ENCODE results near the gene MKLN1. TPM values are rescaled to one million over a fixed set of nuclear protein-coding genes. Genes with fewer than 3 reads are reported as not detected.

MKLN1 gene
- total RNA-seq, 4 donors from 2014 or later, result 93.1 to 175 (median 102) TPM

- H3K27ac ChIP-seq, result no peak overlapping the region
- H3K27me3 ChIP-seq, result no peaks in the 10 kb centered on the region
- TF ChIP-seq POLR2A (IDR thresholded peaks at IDR 0.05) (no peak), CTCF (IDR thresholded peaks at IDR 0.05) (no peak)
- no peaks in the 10 kb centered on the region for H3K36me3 ChIP-seq
- 94 to 98% methylated on average over 2 of the region's 2 CpGs for WGBS, 2 donors
- no peak for DNase-seq
- peaks cover 10 to 12% of the 10 kb centered on the region in 2 donors for H3K4me1 ChIP-seq
- no peak overlapping the region for H3K4me3 ChIP-seq (replicated peaks in 1 of 3)
- H3K9me3 ChIP-seq, result no peaks in the 10 kb centered on the region
- intact Hi-C loops (cut with DNase I), result no loop called here
Measured at GRCh38 chr7:131371411-131371810, 43.7 kb downstream of the MKLN1 start.

- WGBS, 2 donors, result 90 to 96% methylated on average over 1 of the region's 1 CpG
- no peak overlapping the region for H3K27ac ChIP-seq
- no peak for DNase-seq
- intact Hi-C loops (cut with DNase I), result no loop called here
- H3K27me3 ChIP-seq, result no peaks in the 10 kb centered on the region
- H3K9me3 ChIP-seq, result no peaks in the 10 kb centered on the region
- H3K4me3 ChIP-seq (replicated peaks in 1 of 3), result no peak overlapping the region
- H3K36me3 ChIP-seq, result no peaks in the 10 kb centered on the region
- TF ChIP-seq POLR2A (IDR thresholded peaks at IDR 0.05) (no peak), CTCF (IDR thresholded peaks at IDR 0.05) (no peak)
- H3K4me1 ChIP-seq, result peaks cover 6 to 8% of the 10 kb centered on the region in 2 donors
Measured at GRCh38 chr7:131372554-131372953, 44.9 kb downstream of the MKLN1 start.

GRCh38 chr7:131374821-131375220 is 47.1 kb downstream of the MKLN1 start:
- H3K9me3 ChIP-seq, result no peaks in the 10 kb centered on the region
- 89 to 90% methylated on average over 1 of the region's 1 CpG for WGBS, 2 donors
- peaks cover 6 to 8% of the 10 kb centered on the region in 2 donors for H3K4me1 ChIP-seq

GRCh38 chr7:131381069-131381838 is 53.6 kb downstream of the MKLN1 start:
- 98 to 99% methylated on average over 1 of the region's 1 CpG for WGBS, 2 donors
- intact Hi-C loops (cut with DNase I), result no loop called here
- Histone ChIP-seq H3K27me3 (no peaks in the 10 kb centered on the region), H3K9me3 (no peaks in the 10 kb centered on the region), H3K27ac (no peak overlapping the region), H3K4me3 (replicated peaks in 1 of 3) (no peak overlapping the region), H3K36me3 (no peaks in the 10 kb centered on the region), H3K4me1 (no peaks in the 10 kb centered on the region)
- TF ChIP-seq POLR2A (IDR thresholded peaks at IDR 0.05), result no peak
- no peak for DNase-seq

More at GRCh38 chr7:131374821-131375220, 47.1 kb downstream of the MKLN1 start:
- TF ChIP-seq POLR2A (IDR thresholded peaks at IDR 0.05), result no peak
- no peak for TF ChIP-seq CTCF (IDR thresholded peaks at IDR 0.05)
- no peaks in the 10 kb centered on the region for H3K27me3 ChIP-seq
- H3K27ac ChIP-seq, result no peak overlapping the region
- H3K36me3 ChIP-seq, result no peaks in the 10 kb centered on the region
- intact Hi-C loops (cut with DNase I), result no loop called here
- DNase-seq, result no peak
- H3K4me3 ChIP-seq (replicated peaks in 1 of 3), result no peak overlapping the region

- H3K27me3 ChIP-seq, result no peaks in the 10 kb centered on the region
- no peak overlapping the region for H3K4me3 ChIP-seq (replicated peaks in 1 of 3)
- H3K27ac ChIP-seq, result no peak overlapping the region
- no peak for DNase-seq
- no peaks in the 10 kb centered on the region for H3K36me3 ChIP-seq
- H3K4me1 ChIP-seq, result no peaks in the 10 kb centered on the region
- WGBS, 2 donors, result 98 to 99% methylated on average over 2 of the region's 2 CpGs
- no peaks in the 10 kb centered on the region for H3K9me3 ChIP-seq
- intact Hi-C loops (cut with DNase I), result no loop called here
- TF ChIP-seq POLR2A (IDR thresholded peaks at IDR 0.05) (no peak), CTCF (IDR thresholded peaks at IDR 0.05) (no peak)
Measured at GRCh38 chr7:131383417-131384285, 56.0 kb downstream of the MKLN1 start.

Measured in thyroid gland (tissue), 4 donors.